HCT116 (cell line): ENCODE data around the gene TXNDC11.

Experiments used
- CTCF ChIP-seq, 3 experiments: fragments of 200-600 bp in 1 of 3; sonication (generic) in 1 of 3; IDR thresholded peaks in 2 of 3; conservative IDR thresholded peaks in 1 of 3; 2 replicates each; pipeline ENCODE4 v1.5.1; 2012 to 2017; ENCODE audit warnings: low read depth in 2 of 3, low read length in 2 of 3, antibody characterized with exemption in 1 of 3, borderline replicate concordance in 1 of 3, control low read depth in 1 of 3, mild to moderate bottlenecking in 1 of 3, mixed read lengths in 1 of 3, mixed run types in 1 of 3, moderate library complexity in 1 of 3; ENCODE audit not compliant: insufficient read depth in 1 of 3
- REST ChIP-seq: IDR thresholded peaks from 2 replicates; pipeline ENCODE4 v1.6.1; 2012; ENCODE audit warnings: low read depth

GRCh38 chr16:11747949-11748403, 5.3 kb upstream of the TXNDC11 start:
- TF ChIP-seq REST (no peak), CTCF (IDR thresholded peaks at IDR 0.05 in 2 of 3, conservative IDR thresholded peaks at IDR 0.05 in 1 of 3; ENCODE audit: borderline replicate concordance in 1 of 3, insufficient read depth in 1 of 3, low read depth in 2 of 3, low read length in 2 of 3) (no peak)
